Measurements from ENCODE around the gene RASA3. TPM values are rescaled to one million over a fixed set of nuclear protein-coding genes. Genes with fewer than 3 reads are reported as not detected.
A peak's percentile ranks its signal among the peaks of the same experiment; 100 is the strongest.

RASA3 gene
- polyA plus RNA-seq, 3 donors, result 9.0 to 32.6 (median 16.6) TPM

GRCh38 chr13:114008964-114009589, 123.3 kb downstream of the RASA3 start:
- 96% methylated on average over 23 of the region's 33 CpGs for WGBS (ENCODE audit: insufficient coverage)
- intact Hi-C loops (cut with micrococcal nuclease), result no loop called here
- Histone ChIP-seq H3K27ac (ENCODE audit: low read depth in 1 of 2, low read length in 2 of 2) (no peak overlapping the region), H3K36me3 (replicated peaks in 1 of 2; ENCODE audit: control insufficient read depth in 1 of 2, insufficient read depth in 2 of 2, low read length in 2 of 2) (peaks cover 49 to 70% of the 10 kb centered on the region in 2 donors), H2AFZ (ENCODE audit: insufficient read depth, low read depth, low read length, poor library complexity, severe bottlenecking) (no peak overlapping the region), H4K20me1 (ENCODE audit: insufficient read depth, low read length) (peaks cover 13% of the 10 kb centered on the region), H3K4me3 (replicated peaks in 1 of 3; ENCODE audit: low read depth in 2 of 3, low read length in 3 of 3) (no peak overlapping the region), H3K79me2 (ENCODE audit: insufficient read depth, low read length) (no peaks in the 10 kb centered on the region), H3K4me2 (replicated peaks; ENCODE audit: extremely low read depth, low read length, poor library complexity, severe bottlenecking) (no peak overlapping the region), H3K9me3 (replicated peaks in 1 of 2; ENCODE audit: control insufficient read depth in 1 of 2, insufficient read depth in 1 of 2, low read length in 2 of 2) (no peaks in the 10 kb centered on the region), H3K9ac (ENCODE audit: insufficient read depth, low read length, poor library complexity, severe bottlenecking) (no peak overlapping the region), H3K27me3 (ENCODE audit: control insufficient read depth in 2 of 2, insufficient read depth in 2 of 2, low read length in 2 of 2) (no peaks in the 10 kb centered on the region), H3K4me1 (ENCODE audit: control insufficient read depth in 1 of 2, insufficient read depth in 2 of 2, low read length in 2 of 2) (no peaks in the 10 kb centered on the region)
- TF ChIP-seq CTCF (IDR thresholded peaks at IDR 0.05), result no peak
- Mint-ChIP-seq H3K36me3 (peaks cover 26 to 32% of the 10 kb centered on the region in 2 donors), H3K27ac (no peak overlapping the region), H3K9me3 (peaks cover 0 to 5% (median 3%) of the 10 kb centered on the region in 7 donors), H3K4me1 (no peaks in the 10 kb centered on the region), H3K27me3 (ENCODE audit: low read depth in 3 of 3) (no peaks in the 10 kb centered on the region), H3K4me3 (no peak overlapping the region)
- DNase-seq, result no peak

- TF ChIP-seq CTCF (IDR thresholded peaks at IDR 0.05), result no peak
- Histone ChIP-seq H4K20me1 (ENCODE audit: insufficient read depth, low read length) (peaks cover 19% of the 10 kb centered on the region), H3K4me1 (ENCODE audit: control insufficient read depth in 1 of 2, insufficient read depth in 2 of 2, low read length in 2 of 2) (no peaks in the 10 kb centered on the region), H3K9me3 (replicated peaks in 1 of 2; ENCODE audit: control insufficient read depth in 1 of 2, insufficient read depth in 1 of 2, low read length in 2 of 2) (no peaks in the 10 kb centered on the region), H3K4me3 (replicated peaks in 1 of 3; ENCODE audit: low read depth in 2 of 3, low read length in 3 of 3) (no peak overlapping the region), H3K9ac (ENCODE audit: insufficient read depth, low read length, poor library complexity, severe bottlenecking) (no peak overlapping the region), H3K27me3 (ENCODE audit: control insufficient read depth in 2 of 2, insufficient read depth in 2 of 2, low read length in 2 of 2) (no peaks in the 10 kb centered on the region), H3K79me2 (ENCODE audit: insufficient read depth, low read length) (no peaks in the 10 kb centered on the region), H3K36me3 (replicated peaks in 1 of 2; ENCODE audit: control insufficient read depth in 1 of 2, insufficient read depth in 2 of 2, low read length in 2 of 2) (peaks cover 54 to 63% of the 10 kb centered on the region in 2 donors), H3K27ac (ENCODE audit: low read depth in 1 of 2, low read length in 2 of 2) (no peak overlapping the region), H2AFZ (ENCODE audit: insufficient read depth, low read depth, low read length, poor library complexity, severe bottlenecking) (no peak overlapping the region), H3K4me2 (replicated peaks; ENCODE audit: extremely low read depth, low read length, poor library complexity, severe bottlenecking) (no peak overlapping the region)
- DNase-seq, result no peak
- intact Hi-C loops (cut with micrococcal nuclease), result no loop called here
- Mint-ChIP-seq H3K27me3 (ENCODE audit: low read depth in 3 of 3) (no peaks in the 10 kb centered on the region), H3K27ac (peak overlapping the region in 2 of 7 donors; percentile 76 to 82), H3K4me3 (no peak overlapping the region), H3K9me3 (peaks cover 0 to 5% (median 3%) of the 10 kb centered on the region in 7 donors), H3K36me3 (peaks cover 38 to 42% of the 10 kb centered on the region in 2 donors), H3K4me1 (no peaks in the 10 kb centered on the region)
- WGBS (ENCODE audit: insufficient coverage), result 98% methylated on average over 11 of the region's 12 CpGs
Observed at GRCh38 chr13:114007566-114007965, 124.9 kb downstream of the RASA3 start.
